ENCODE data around the gene PSME3IP1. TPM values are rescaled to one million over a fixed set of nuclear protein-coding genes. Genes with fewer than 3 reads are reported as not detected.

The PSME3IP1 gene
- total RNA-seq, 1 experiment from 2014 or later = 104 TPM

DNA sequence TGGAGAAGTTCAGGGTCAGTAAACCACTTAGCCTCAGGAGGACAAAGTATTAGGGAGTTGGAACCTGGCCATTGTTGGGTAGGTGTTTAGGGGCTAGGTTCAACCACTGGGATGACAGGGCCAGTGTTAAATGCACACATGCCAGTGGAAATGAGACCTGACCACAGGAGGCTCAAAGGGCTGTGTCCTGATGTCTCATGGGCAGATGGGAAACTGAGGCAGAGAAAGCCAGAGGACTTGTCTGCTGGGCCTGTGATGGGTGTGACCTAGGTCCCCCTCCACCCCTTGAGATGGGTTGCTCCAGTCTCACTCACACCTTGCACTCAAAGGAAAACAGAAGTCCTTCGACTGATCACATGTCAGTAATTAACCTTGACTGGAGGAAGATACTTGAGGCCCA is 77.4 kb downstream of the PSME3IP1 start:
- TF ChIP-seq FOXJ3 (CRISPR knock-in tag; IDR thresholded peaks at IDR 0.05; ENCODE audit: borderline replicate concordance) (no peak), ESRRA (CRISPR knock-in tag; IDR thresholded peaks at IDR 0.05; ENCODE audit: borderline replicate concordance) (no peak), OVOL2 (CRISPR knock-in tag; IDR thresholded peaks at IDR 0.05; ENCODE audit: borderline replicate concordance) (no peak), RELA (CRISPR knock-in tag; IDR thresholded peaks at IDR 0.05; ENCODE audit: borderline replicate concordance) (no peak), GABPB1 (CRISPR knock-in tag; IDR thresholded peaks at IDR 0.05) (no peak), ZNF121 (CRISPR knock-in tag; IDR thresholded peaks at IDR 0.05) (no peak), MXD4 (CRISPR knock-in tag; IDR thresholded peaks at IDR 0.05; ENCODE audit: borderline replicate concordance) (no peak), MLX (CRISPR knock-in tag; IDR thresholded peaks at IDR 0.05) (no peak), TEAD1 (CRISPR knock-in tag; IDR thresholded peaks at IDR 0.05) (no peak), ATF6 (CRISPR knock-in tag; IDR thresholded peaks at IDR 0.05) (no peak), ZNF232 (CRISPR knock-in tag; IDR thresholded peaks at IDR 0.05) (no peak), ZBTB43 (CRISPR knock-in tag; IDR thresholded peaks at IDR 0.05) (no peak), ATF1 (CRISPR knock-in tag; IDR thresholded peaks at IDR 0.05) (no peak), ATF3 (CRISPR knock-in tag; conservative IDR thresholded peaks at IDR 0.05) (no peak), PRRX2 (CRISPR knock-in tag; IDR thresholded peaks at IDR 0.05) (no peak), ZMAT4 (CRISPR knock-in tag; IDR thresholded peaks at IDR 0.05) (no peak), NFYB (CRISPR knock-in tag; conservative IDR thresholded peaks at IDR 0.05; ENCODE audit: low read depth) (no peak), FOXP1 (CRISPR knock-in tag; IDR thresholded peaks at IDR 0.05; ENCODE audit: borderline replicate concordance) (no peak)
- TF ChIP-seq, protein P1, sequence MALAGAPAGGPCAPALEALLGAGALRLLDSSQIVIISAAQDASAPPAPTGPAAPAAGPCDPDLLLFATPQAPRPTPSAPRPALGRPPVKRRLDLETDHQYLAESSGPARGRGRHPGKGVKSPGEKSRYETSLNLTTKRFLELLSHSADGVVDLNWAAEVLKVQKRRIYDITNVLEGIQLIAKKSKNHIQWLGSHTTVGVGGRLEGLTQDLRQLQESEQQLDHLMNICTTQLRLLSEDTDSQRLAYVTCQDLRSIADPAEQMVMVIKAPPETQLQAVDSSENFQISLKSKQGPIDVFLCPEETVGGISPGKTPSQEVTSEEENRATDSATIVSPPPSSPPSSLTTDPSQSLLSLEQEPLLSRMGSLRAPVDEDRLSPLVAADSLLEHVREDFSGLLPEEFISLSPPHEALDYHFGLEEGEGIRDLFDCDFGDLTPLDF (CRISPR knock-in tag; IDR thresholded peaks at IDR 0.05) = no peak
- TF ChIP-seq, protein P2, sequence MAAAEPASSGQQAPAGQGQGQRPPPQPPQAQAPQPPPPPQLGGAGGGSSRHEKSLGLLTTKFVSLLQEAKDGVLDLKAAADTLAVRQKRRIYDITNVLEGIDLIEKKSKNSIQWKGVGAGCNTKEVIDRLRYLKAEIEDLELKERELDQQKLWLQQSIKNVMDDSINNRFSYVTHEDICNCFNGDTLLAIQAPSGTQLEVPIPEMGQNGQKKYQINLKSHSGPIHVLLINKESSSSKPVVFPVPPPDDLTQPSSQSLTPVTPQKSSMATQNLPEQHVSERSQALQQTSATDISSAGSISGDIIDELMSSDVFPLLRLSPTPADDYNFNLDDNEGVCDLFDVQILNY (CRISPR knock-in tag; IDR thresholded peaks at IDR 0.05) = no peak
- peaks cover 32% of the 10 kb centered on the region for H3K4me1 Mint-ChIP-seq
- H3K9me3 Mint-ChIP-seq = no peaks in the 10 kb centered on the region
- CTCF ChIA-PET = interaction anchor here (8.2 kb wide), 1 partner anchor 16 kb away, joined by 68 read pairs; the partner anchor contains the start of gene CPNE2
- no peak for DNase-seq (ENCODE audit: low spot score)
- H3K27ac Mint-ChIP-seq = no peak overlapping the region
- no peaks in the 10 kb centered on the region for H3K27me3 Mint-ChIP-seq (ENCODE audit: low read depth)
- no peaks in the 10 kb centered on the region for H3K36me3 Mint-ChIP-seq
- POLR2A ChIA-PET = no interaction called here
- no peak for ATAC-seq
- H3K4me3 Mint-ChIP-seq = no peak overlapping the region
